Parathyroid adenoma (tissue), 2 donors: ENCODE measurements around the gene TRAP1.

Source experiments
- H2AFZ ChIP-seq: fragments of 300-600 bp; sonication (generic); one replicate; pipeline ENCODE4 v1.7.0; 2017; ENCODE audit warnings: antibody characterized with exemption, mild to moderate bottlenecking
- H3K27ac ChIP-seq: fragments of 300-600 bp; sonication (generic); one replicate; pipeline ENCODE4 v1.7.0; 2017
- H3K27me3 ChIP-seq: fragments of 300-600 bp; sonication (generic); one replicate; pipeline ENCODE4 v1.7.0; 2017; ENCODE audit warnings: low read length; ENCODE audit not compliant: control insufficient read depth, insufficient read depth
- H3K36me3 ChIP-seq: fragments of 300-600 bp; sonication (generic); one replicate; pipeline ENCODE4 v1.7.0; 2017; ENCODE audit warnings: low read length; ENCODE audit not compliant: control insufficient read depth, insufficient read depth
- H3K4me1 ChIP-seq: fragments of 300-600 bp; sonication (generic); one replicate; pipeline ENCODE4 v1.7.0; 2017; ENCODE audit warnings: control low read depth
- H3K4me2 ChIP-seq: fragments of 300-600 bp; sonication (generic); one replicate; pipeline ENCODE4 v1.7.0; 2017; ENCODE audit warnings: low read length
- H3K4me3 ChIP-seq: fragments of 300-600 bp; sonication (generic); one replicate; pipeline ENCODE4 v1.7.0; 2017; ENCODE audit warnings: low read depth, low read length
- H3K79me2 ChIP-seq: fragments of 300-600 bp; sonication (generic); one replicate; pipeline ENCODE4 v1.7.0; 2017; ENCODE audit warnings: control low read depth
- H3K9ac ChIP-seq: fragments of 300-600 bp; sonication (generic); one replicate; pipeline ENCODE4 v1.7.0; 2017; ENCODE audit warnings: mild to moderate bottlenecking
- H3K9me3 ChIP-seq: fragments of 300-600 bp; sonication (generic); one replicate; pipeline ENCODE4 v1.7.0; 2017; ENCODE audit warnings: low read length; ENCODE audit not compliant: control insufficient read depth
- TF ChIP-seq, protein P1 (sequence below): fragments of 300-600 bp; sonication (generic); IDR thresholded peaks from one replicate; pipeline ENCODE4 v1.7.0; 2017; ENCODE audit warnings: antibody characterized with exemption, mild to moderate bottlenecking
- donor health status: primary hyperparathyroidism.

Gene TRAP1

DNA sequence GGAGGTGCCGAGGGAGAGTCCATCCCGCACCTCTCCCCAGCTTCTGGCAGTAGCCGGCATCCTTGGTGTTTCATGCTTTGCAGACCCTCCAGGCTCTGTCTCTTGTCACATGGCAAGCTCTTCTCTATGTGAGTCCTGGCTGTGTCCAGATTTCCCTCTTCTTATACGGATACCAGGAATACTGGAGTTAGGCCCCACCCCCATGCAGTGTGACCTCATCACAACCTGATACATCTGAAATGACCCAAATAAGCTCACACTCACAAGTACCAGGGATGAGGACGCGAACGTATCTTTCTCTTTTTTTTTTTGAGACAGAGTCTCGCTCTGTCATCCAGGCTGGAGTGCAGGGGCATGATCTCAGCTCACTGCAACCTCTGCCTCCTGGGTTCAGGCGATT, 23.3 kb downstream of the TRAP1 start:
- H3K9me3 ChIP-seq, result no peaks in the 10 kb centered on the region
- no peaks in the 10 kb centered on the region for H3K36me3 ChIP-seq
- no peak overlapping the region for H2AFZ ChIP-seq
- H3K27me3 ChIP-seq, result no peaks in the 10 kb centered on the region
- H3K4me2 ChIP-seq, result no peak overlapping the region
- no peak overlapping the region for H3K4me3 ChIP-seq
- H3K4me1 ChIP-seq, result peaks cover 13% of the 10 kb centered on the region
- TF ChIP-seq, protein P1, sequence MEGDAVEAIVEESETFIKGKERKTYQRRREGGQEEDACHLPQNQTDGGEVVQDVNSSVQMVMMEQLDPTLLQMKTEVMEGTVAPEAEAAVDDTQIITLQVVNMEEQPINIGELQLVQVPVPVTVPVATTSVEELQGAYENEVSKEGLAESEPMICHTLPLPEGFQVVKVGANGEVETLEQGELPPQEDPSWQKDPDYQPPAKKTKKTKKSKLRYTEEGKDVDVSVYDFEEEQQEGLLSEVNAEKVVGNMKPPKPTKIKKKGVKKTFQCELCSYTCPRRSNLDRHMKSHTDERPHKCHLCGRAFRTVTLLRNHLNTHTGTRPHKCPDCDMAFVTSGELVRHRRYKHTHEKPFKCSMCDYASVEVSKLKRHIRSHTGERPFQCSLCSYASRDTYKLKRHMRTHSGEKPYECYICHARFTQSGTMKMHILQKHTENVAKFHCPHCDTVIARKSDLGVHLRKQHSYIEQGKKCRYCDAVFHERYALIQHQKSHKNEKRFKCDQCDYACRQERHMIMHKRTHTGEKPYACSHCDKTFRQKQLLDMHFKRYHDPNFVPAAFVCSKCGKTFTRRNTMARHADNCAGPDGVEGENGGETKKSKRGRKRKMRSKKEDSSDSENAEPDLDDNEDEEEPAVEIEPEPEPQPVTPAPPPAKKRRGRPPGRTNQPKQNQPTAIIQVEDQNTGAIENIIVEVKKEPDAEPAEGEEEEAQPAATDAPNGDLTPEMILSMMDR, result no peak
- H3K79me2 ChIP-seq, result peaks cover 2% of the 10 kb centered on the region
- H3K9ac ChIP-seq, result no peak overlapping the region
- H3K27ac ChIP-seq, result no peak overlapping the region

DNA sequence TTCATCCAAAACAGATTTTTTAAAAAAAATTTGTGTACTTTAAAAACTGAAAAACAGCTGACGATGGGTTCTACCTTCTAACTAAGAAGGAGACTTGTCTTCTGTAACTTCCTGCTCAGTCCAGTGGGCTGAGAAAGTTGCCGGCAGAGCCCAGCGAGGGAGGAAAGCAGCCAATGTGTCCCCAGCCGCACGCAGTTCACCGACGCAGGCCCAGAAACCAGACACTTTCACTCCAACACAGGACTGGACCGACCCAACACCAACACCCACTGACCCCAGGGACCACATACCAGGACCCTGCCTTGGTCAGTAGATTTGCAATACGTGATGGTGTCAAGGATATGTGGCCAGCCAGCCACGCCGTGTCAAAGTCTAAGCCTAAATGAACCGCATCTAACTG, 25.6 kb downstream of the TRAP1 start:
- no peak overlapping the region for H3K9ac ChIP-seq
- no peak overlapping the region for H3K27ac ChIP-seq
- H3K4me3 ChIP-seq, result no peak overlapping the region
- H3K9me3 ChIP-seq, result no peaks in the 10 kb centered on the region
- peaks cover 9% of the 10 kb centered on the region for H3K4me1 ChIP-seq
- H3K27me3 ChIP-seq, result no peaks in the 10 kb centered on the region
- no peaks in the 10 kb centered on the region for H3K36me3 ChIP-seq
- no peak overlapping the region for H2AFZ ChIP-seq
- H3K4me2 ChIP-seq, result no peak overlapping the region
- peaks cover 2% of the 10 kb centered on the region for H3K79me2 ChIP-seq
- TF ChIP-seq, protein P1, result no peak

DNA sequence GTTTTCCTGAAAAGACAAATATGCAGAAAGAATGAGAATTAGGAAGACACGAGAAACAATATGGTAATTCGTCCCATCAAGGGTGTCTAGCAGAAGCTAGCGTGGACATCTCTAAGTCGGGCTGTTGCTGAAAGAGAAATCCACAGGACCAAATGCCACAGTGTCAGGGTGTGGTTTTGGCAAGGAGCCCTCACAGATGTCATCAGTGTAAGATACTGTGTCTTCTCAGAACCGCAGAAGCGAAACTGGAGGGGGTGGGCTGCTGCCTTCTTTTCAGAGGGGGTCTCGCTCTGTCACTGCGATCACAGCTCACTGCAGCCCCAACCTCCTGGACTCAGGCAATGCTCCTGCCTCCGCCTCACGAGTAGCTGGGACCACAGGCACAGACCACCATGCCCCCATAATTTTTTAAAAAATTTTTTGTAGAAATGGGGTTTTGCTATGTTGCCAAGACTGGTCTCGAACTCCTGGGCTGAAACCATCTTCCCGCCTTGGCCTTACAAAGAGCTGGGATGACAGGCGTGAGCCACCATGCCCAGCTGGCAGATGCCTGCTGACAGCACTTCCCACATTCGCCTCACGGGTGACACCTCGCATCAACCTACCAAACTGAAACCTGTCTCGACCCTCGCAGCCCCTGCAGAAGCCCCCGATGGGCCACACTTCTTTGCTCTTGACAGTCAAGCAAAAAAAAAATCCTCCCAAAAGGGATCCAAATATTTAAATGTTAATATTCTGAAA, 26.2 kb downstream of the TRAP1 start:
- peak overlapping the region; percentile 70 for H2AFZ ChIP-seq
- H3K4me1 ChIP-seq, result peaks cover 8% of the 10 kb centered on the region
- no peak overlapping the region for H3K4me3 ChIP-seq
- H3K79me2 ChIP-seq, result peaks cover 2% of the 10 kb centered on the region
- no peaks in the 10 kb centered on the region for H3K36me3 ChIP-seq
- TF ChIP-seq, protein P1, result no peak
- no peak overlapping the region for H3K27ac ChIP-seq
- H3K27me3 ChIP-seq, result no peaks in the 10 kb centered on the region
- H3K9me3 ChIP-seq, result no peaks in the 10 kb centered on the region
- H3K9ac ChIP-seq, result no peak overlapping the region
- H3K4me2 ChIP-seq, result no peak overlapping the region

DNA sequence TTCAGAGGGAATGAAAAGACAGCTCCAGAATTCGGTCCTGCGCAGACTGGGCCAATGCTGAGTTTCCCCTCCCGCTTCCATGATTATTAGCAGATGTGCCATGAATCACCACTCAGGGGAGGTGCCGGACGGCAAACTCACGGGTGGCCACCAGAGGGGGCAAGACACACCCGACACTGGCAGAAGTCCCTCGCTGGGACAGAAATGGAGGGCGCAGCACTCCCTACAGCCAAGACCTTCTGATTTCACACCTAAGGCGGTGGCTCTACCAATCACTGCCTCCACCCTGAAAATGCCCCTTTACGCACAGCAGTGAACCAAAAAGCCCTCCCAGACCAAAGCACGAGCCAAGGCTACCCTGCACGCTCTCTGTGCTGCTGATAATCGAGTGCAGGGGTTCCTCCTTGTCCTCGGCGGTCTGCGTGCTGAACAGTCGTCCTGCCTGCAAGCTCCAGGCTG, 26.8 kb downstream of the TRAP1 start:
- Histone ChIP-seq H3K9ac (no peak overlapping the region), H3K4me1 (peaks cover 8% of the 10 kb centered on the region), H3K36me3 (no peaks in the 10 kb centered on the region), H2AFZ (peak overlapping the region; percentile 70), H3K4me2 (no peak overlapping the region), H3K27me3 (no peaks in the 10 kb centered on the region), H3K9me3 (no peaks in the 10 kb centered on the region), H3K79me2 (peaks cover 2% of the 10 kb centered on the region), H3K27ac (no peak overlapping the region), H3K4me3 (no peak overlapping the region)
- TF ChIP-seq, protein P1, result peak; percentile 91

DNA sequence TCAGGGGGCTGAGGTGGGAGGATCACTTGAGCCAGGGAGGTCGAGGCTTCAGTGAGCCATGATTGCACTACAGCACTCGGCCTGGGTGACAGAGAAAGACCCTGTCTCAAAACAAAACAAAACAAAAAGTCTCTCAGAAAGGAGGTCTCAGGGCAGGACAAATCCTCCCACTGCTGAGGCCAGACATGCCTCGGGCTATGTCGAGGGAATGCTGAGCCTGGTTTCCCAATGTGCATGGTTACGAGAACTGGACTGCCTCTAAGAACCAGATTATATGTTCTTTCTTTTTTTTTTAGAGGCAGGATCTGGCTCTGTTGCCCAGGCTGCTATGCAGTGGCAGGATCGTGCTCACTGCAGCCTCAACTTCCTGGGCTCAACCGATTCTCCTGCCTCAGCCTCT, 27.6 kb downstream of the TRAP1 start:
- Histone ChIP-seq H3K27ac (no peak overlapping the region), H3K4me2 (no peak overlapping the region), H3K79me2 (no peaks in the 10 kb centered on the region), H2AFZ (no peak overlapping the region), H3K4me3 (no peak overlapping the region), H3K4me1 (peaks cover 8% of the 10 kb centered on the region), H3K9ac (no peak overlapping the region), H3K27me3 (no peaks in the 10 kb centered on the region), H3K36me3 (no peaks in the 10 kb centered on the region), H3K9me3 (no peaks in the 10 kb centered on the region)
- TF ChIP-seq, protein P1, result no peak
